GM18517 (cell line): ENCODE results near the gene PPP1R13L.
"Not testable (repeated sequence)": the region's sequence is repeated elsewhere in the genome, so short reads cannot be mapped to it uniquely, and the experiment has no call there.

Experiments used
- ATAC-seq: cut with Tn5 transposase; IDR thresholded peaks from one replicate; pipeline ENCODE4 v1.9.1; 2021; ENCODE audit warnings: mild to moderate bottlenecking, moderate library complexity; ENCODE audit not compliant: unreplicated experiment

Gene PPP1R13L

GRCh38 chr19:45437328-45437727 lies 32.5 kb upstream of the PPP1R13L start:
- ATAC-seq, result no peak

- not testable (repeated sequence) for ATAC-seq
Measured at GRCh38 chr19:45432543-45432942, 27.7 kb upstream of the PPP1R13L start.

GRCh38 chr19:45431008-45431407 lies 26.1 kb upstream of the PPP1R13L start:
- not testable (repeated sequence) for ATAC-seq

- not testable (repeated sequence) for ATAC-seq
Measured at GRCh38 chr19:45429896-45430295, 25.0 kb upstream of the PPP1R13L start.

GRCh38 chr19:45428384-45429231 lies 23.7 kb upstream of the PPP1R13L start:
- ATAC-seq, result no peak

- no peak for ATAC-seq
Measured at GRCh38 chr19:45424191-45425058, 19.6 kb upstream of the PPP1R13L start.

- ATAC-seq, result peak; percentile 58
Measured at GRCh38 chr19:45423589-45424190, 18.8 kb upstream of the PPP1R13L start, which contains the start of gene ERCC1. TSS of gene ERCC1 (minus strand) at chr19:45423917. CDS start at chr19:45423374, 543 bp downstream.

GRCh38 chr19:45423033-45423588 lies 18.2 kb upstream of the PPP1R13L start:
- no peak for ATAC-seq

GRCh38 chr19:45421947-45422498 lies 17.2 kb upstream of the PPP1R13L start:
- no peak for ATAC-seq

- no peak for ATAC-seq
Measured at GRCh38 chr19:45420871-45421270, 16.0 kb upstream of the PPP1R13L start.

GRCh38 chr19:45420356-45420755 lies 15.5 kb upstream of the PPP1R13L start:
- ATAC-seq, result no peak

GRCh38 chr19:45419895-45420294 lies 15.0 kb upstream of the PPP1R13L start:
- ATAC-seq, result no peak

GRCh38 chr19:45419396-45419795 lies 14.5 kb upstream of the PPP1R13L start:
- peak; percentile 51 for ATAC-seq

GRCh38 chr19:45418802-45419201 lies 13.9 kb upstream of the PPP1R13L start:
- ATAC-seq, result no peak

- ATAC-seq, result no peak
Measured at GRCh38 chr19:45417151-45417550, 12.3 kb upstream of the PPP1R13L start.

GRCh38 chr19:45414468-45414867 lies 9.6 kb upstream of the PPP1R13L start:
- no peak for ATAC-seq

- ATAC-seq, result no peak
Measured at GRCh38 chr19:45413497-45413896, 8.6 kb upstream of the PPP1R13L start.

- not testable (repeated sequence) for ATAC-seq
Measured at GRCh38 chr19:45410330-45410729, 5.5 kb upstream of the PPP1R13L start.

GRCh38 chr19:45409557-45409920 lies 4.7 kb upstream of the PPP1R13L start:
- ATAC-seq, result no peak

GRCh38 chr19:45408830-45409556 lies 4.1 kb upstream of the PPP1R13L start:
- no peak for ATAC-seq
